GM08714 (cell line): ENCODE measurements around the gene CRYL1.

Experiments
- H3K4me3 ChIP-seq: fragments of 200-500 bp; sonication (Bioruptor generic); 2 replicates; pipeline ENCODE4 v1.5.1; 2014; ENCODE audit warnings: mild to moderate bottlenecking, low read length, inconsistent platforms
- ZNF274 ChIP-seq: IDR thresholded peaks from 2 replicates; pipeline ENCODE4 v1.6.1; 2012; ENCODE audit warnings: mild to moderate bottlenecking, low read depth, low read length

Gene CRYL1

GRCh38 chr13:20525601-20526544 is at the start of gene CRYL1:
CRYL1 (minus strand) TSS chr13:20525857; CDS start chr13:20525794, 63 bp downstream.
- peak within 1 kb of the TSS; percentile 67; the same call in 1 of the 2 replicates for H3K4me3 ChIP-seq
- no peak for TF ChIP-seq ZNF274

GRCh38 chr13:20573636-20574035 is 48.0 kb upstream of the CRYL1 start:
- H3K4me3 ChIP-seq = no peak overlapping the region

DNA sequence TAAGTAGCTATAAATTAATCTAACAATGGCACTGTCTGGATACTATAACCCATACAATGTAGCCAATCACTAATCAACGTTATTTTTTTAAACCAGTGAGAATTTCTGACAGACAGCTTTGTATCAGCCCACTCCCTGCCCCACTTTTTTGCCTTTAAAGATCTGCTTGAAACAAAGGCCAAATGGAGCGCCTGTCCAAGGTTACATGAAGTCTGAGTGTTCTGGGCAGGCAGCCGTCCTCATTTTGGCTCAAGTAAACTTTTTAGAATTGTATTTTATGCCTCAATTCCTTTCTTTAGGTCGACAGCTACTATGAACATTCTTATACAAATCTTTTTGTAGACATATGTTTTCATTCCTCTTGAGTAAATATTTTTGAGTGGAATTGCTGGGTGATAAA is 47.5 kb upstream of the CRYL1 start:
- no peak for TF ChIP-seq ZNF274
- no peak overlapping the region for H3K4me3 ChIP-seq

More at GRCh38 chr13:20573636-20574035, 48.0 kb upstream of the CRYL1 start:
- TF ChIP-seq ZNF274 = no peak

GRCh38 chr13:20571676-20572075 is 46.0 kb upstream of the CRYL1 start:
- no peak for TF ChIP-seq ZNF274
- no peak overlapping the region for H3K4me3 ChIP-seq

DNA sequence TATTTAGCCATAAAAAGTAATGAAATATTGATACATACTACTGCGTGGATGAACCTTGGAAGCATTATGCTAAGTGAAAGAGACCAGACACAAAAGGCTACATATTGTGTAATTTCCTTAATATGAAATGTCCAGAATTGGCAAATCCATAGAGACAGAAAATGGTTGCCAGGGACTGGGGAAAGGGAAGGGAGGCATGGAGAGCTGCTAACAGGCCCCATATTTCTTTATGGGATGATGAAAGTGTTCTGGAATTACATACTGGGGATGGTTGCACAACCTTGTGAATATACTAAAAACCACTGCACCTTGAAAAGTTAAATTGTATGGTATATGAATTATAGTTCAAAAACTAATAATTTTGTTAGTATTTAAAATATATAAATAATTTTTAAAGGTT is 44.9 kb upstream of the CRYL1 start:
- no peak for TF ChIP-seq ZNF274
- H3K4me3 ChIP-seq = no peak overlapping the region

- no peak for TF ChIP-seq ZNF274
- H3K4me3 ChIP-seq = peak overlapping the region; percentile 69
These were observed 42.3 kb upstream of the CRYL1 start for GRCh38 chr13:20567881-20568528.

GRCh38 chr13:20566898-20567874 is 41.5 kb upstream of the CRYL1 start, which contains the start of gene IFT88:
IFT88 (plus strand) TSS chr13:20567157; CDS start chr13:20574386, 7,229 bp downstream.
- TF ChIP-seq ZNF274 = no peak
- peak within 1 kb of the TSS; percentile 85 for H3K4me3 ChIP-seq

- H3K4me3 ChIP-seq = peak overlapping the region; percentile 85
- TF ChIP-seq ZNF274 = no peak
These were observed 40.8 kb upstream of the CRYL1 start for GRCh38 chr13:20566468-20566897.

- no peak for TF ChIP-seq ZNF274
- no peak overlapping the region for H3K4me3 ChIP-seq
These were observed 39.6 kb upstream of the CRYL1 start for GRCh38 chr13:20565115-20565736.

DNA sequence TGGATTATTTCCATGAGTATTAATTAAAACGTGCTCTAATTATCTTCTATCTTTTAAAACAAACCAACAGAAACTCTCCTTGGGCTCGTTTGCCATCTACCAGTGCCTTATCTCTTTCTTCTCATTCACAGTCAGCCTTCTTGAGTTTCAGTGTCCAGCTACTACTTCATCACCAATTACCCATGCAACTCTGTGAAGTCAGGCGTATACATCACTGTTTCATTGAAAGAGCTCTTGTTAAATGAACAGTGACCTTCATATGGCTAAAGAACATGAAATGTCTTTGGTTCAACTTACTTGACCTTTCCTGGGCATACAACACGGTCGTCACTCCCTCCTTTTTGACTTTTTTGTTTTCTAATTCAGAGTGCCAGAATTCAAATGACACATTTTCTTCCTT is 36.1 kb upstream of the CRYL1 start:
- no peak overlapping the region for H3K4me3 ChIP-seq
- no peak for TF ChIP-seq ZNF274

DNA sequence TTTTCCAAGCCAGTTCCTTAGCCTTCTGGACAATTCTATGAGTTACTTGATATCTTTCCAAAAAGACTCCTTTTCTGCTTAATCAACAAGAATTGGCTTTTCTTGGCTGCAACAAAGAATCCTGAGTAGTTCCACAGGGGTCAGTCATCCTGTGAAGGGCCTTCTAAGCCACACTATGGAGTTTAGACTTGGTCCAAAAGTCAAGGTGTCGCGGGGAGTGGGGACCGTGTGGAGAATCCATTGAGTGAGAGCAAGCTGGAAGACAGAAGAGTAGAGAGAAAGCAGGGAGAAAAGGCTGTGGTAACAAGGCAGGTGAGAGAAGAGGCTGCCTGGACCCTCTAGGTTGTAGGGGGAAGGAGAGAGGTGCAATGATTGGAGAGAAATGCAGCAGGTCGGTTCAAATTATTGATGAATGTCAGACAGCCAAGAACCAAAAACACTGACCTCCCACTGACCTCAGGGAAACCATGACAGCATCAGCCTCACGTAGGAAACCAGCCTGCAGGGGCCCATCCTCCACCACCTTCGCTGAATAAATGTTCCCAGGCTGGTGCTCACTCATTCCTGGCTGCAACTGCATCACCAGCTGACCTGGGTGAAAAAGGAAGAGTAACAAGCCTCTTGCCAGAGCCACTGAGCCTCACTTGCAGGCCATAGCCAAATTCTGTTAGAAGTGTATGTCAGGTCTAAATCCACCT is 34.2 kb upstream of the CRYL1 start:
- no peak for TF ChIP-seq ZNF274
- H3K4me3 ChIP-seq = no peak overlapping the region

DNA sequence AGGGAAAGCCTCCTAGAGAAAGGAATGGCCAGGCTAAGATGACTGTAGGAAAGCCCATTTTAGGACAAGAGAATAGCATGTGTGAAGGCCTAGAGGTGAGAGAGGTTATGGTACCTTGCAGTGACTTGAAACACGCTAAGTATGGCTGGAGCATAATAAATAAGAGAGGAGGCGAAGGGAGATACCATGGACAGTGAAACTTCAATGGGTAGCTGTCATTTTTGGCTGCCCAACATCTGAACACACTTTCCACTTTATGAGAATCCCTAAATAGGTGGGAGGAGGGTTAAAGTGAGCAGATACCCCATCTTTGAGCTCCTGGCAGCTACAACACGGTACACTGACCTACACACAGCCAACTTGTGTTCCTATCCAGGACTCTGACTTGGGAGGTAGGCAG is 33.3 kb upstream of the CRYL1 start:
- TF ChIP-seq ZNF274 = no peak
- no peak overlapping the region for H3K4me3 ChIP-seq

- no peak for TF ChIP-seq ZNF274
- no peak overlapping the region for H3K4me3 ChIP-seq
These were observed 27.7 kb upstream of the CRYL1 start for GRCh38 chr13:20553311-20553710.
